GM12892 (cell line): ENCODE results near the gene LMF1.

Experiments
- POLR2A ChIP-seq: IDR thresholded peaks from 2 replicates; pipeline ENCODE4 v1.6.1; 2011; ENCODE audit warnings: low read depth, low read length, control low read depth
- POLR2AphosphoS5 ChIP-seq: IDR thresholded peaks from 2 replicates; pipeline ENCODE4 v1.6.1; 2011; ENCODE audit warnings: low read depth, low read length, control low read depth
- TAF1 ChIP-seq: IDR thresholded peaks from 2 replicates; pipeline ENCODE4 v1.6.1; 2011; ENCODE audit warnings: low read depth, mild to moderate bottlenecking, control low read depth, low read length, borderline replicate concordance

GRCh38 chr16:842711-843560 is 127.8 kb downstream of the LMF1 start:
- TF ChIP-seq TAF1 = no peak
- no peak for TF ChIP-seq POLR2A
- TF ChIP-seq POLR2AphosphoS5 = no peak
